Measurements from ENCODE around the gene AGFG2. TPM values are rescaled to one million over a fixed set of nuclear protein-coding genes. Genes with fewer than 3 reads are reported as not detected.
A peak's percentile ranks its signal among the peaks of the same experiment; 100 is the strongest.

AGFG2 gene
- total RNA-seq, 1 donor from 2014 or later, result 6.2 TPM

DNA sequence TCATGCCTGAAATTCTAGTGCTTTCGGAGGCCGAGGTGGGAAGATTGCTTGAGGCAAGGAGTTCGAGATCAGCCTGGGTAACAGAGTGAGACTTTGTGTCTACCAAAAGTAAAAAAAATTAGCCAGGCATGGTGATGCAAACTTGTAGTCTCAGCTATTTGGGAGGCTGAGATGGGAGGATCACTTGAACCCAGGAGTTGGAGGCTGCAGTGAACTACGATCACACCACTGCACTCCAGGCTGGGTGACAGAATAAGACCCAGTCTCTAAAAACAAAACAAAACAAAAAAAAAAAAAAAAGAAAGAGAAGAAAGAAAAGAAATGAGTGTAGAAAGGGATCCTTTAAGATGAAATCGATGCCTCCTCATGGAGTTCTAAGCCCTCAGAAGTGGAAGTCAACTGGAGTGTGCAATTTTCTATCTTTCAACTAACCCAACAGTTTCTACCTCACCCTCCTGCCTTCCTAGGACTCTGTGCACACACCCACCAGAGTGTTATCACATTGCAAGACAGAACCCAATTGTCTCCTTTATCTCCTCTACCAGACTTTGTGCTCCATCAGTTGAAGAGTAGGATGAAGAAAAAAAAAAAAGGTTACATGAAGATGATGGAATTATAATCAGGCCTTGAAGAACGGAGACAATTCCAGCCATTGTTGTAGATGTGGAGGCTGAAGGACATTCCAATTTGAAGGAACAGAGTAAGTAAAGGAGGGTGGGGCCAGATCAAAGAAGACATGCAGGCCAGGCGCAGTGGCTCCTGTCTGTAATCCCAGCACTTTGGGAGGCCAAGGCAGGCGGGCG, 28.4 kb upstream of the AGFG2 start:
- no peak overlapping the region for H3K9ac ChIP-seq (ENCODE audit: low read length)
- Mint-ChIP-seq H3K9me3 (ENCODE audit: unreplicated experiment) (no peaks in the 10 kb centered on the region), H3K4me1 (ENCODE audit: low read depth, unreplicated experiment) (peaks cover 4% of the 10 kb centered on the region), H3K27me3 (ENCODE audit: low read depth, unreplicated experiment) (peaks cover 17% of the 10 kb centered on the region), H3K4me3 (ENCODE audit: unreplicated experiment) (no peak overlapping the region), H3K27ac (ENCODE audit: unreplicated experiment) (no peak overlapping the region), H3K36me3 (ENCODE audit: low read depth, unreplicated experiment) (no peaks in the 10 kb centered on the region)
- DNase-seq (ENCODE audit: low read depth) (no peak), FAIRE-seq (no peak)
- no peak overlapping the region for H3K4me3 ChIP-seq (ENCODE audit: insufficient read depth, low read depth, low read length)
- H4K20me1 ChIP-seq (ENCODE audit: insufficient read depth, low read length), result no peaks in the 10 kb centered on the region
- H2AFZ ChIP-seq (ENCODE audit: low read depth, low read length), result no peak overlapping the region
- H3K27ac ChIP-seq (ENCODE audit: low read depth, low read length), result no peak overlapping the region
- no peaks in the 10 kb centered on the region for H3K36me3 ChIP-seq (ENCODE audit: insufficient read depth, low read length)
- no peaks in the 10 kb centered on the region for H3K9me3 ChIP-seq (ENCODE audit: insufficient read depth, low read depth, low read length)
- peaks cover 9% of the 10 kb centered on the region for H3K4me1 ChIP-seq (ENCODE audit: insufficient read depth, low read length)
- no peak overlapping the region for H3K4me2 ChIP-seq (ENCODE audit: low read length)
- H3K27me3 ChIP-seq (ENCODE audit: insufficient read depth, low read length), result peaks cover 2% of the 10 kb centered on the region
- no peaks in the 10 kb centered on the region for H3K79me2 ChIP-seq (ENCODE audit: insufficient read depth, low read length)
- no peak for TF ChIP-seq EZH2 (IDR thresholded peaks at IDR 0.05; ENCODE audit: insufficient read depth, low read length)
- no peak for TF ChIP-seq CTCF (IDR thresholded peaks at IDR 0.05; ENCODE audit: insufficient read depth, low read depth, low read length)

DNA sequence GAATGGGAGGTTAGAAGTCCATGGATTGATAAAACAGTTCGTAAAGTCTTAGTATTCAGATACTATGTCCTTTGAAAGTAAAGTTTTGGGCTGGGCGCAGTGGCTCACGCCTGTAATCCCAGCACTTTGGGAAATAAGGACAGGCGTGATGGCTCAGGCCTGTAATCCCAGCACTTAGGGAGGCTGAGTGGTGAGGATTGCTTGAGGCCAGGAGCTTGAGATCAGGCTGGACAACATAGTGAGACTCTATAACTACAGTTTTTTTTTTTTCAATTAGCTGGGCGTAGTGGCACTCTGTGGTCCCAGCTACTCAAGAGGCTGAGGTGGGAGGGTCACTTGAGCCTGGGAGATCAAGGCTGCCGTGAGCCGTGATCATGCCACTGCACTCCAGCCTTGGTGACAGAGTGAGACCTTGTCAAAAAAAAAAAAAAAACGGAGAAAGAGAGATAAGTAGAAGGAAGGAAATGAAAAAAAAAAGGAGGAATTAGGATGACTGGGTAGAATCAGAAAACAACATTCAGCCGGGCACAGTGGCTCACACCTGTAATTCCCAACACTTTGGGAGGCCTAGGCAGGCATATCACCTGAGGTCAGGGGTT, 25.7 kb upstream of the AGFG2 start:
- H4K20me1 ChIP-seq (ENCODE audit: insufficient read depth, low read length), result no peaks in the 10 kb centered on the region
- peaks cover 9% of the 10 kb centered on the region for H3K4me1 Mint-ChIP-seq (ENCODE audit: low read depth, unreplicated experiment)
- peaks cover 18% of the 10 kb centered on the region for H3K4me1 ChIP-seq (ENCODE audit: insufficient read depth, low read length)
- DNase-seq (ENCODE audit: low read depth) (no peak), FAIRE-seq (no peak)
- TF ChIP-seq CTCF (IDR thresholded peaks at IDR 0.05; ENCODE audit: insufficient read depth, low read depth, low read length), result no peak
- TF ChIP-seq EZH2 (IDR thresholded peaks at IDR 0.05; ENCODE audit: insufficient read depth, low read length), result no peak
- no peak overlapping the region for H3K27ac Mint-ChIP-seq (ENCODE audit: unreplicated experiment)
- no peak overlapping the region for H3K4me3 Mint-ChIP-seq (ENCODE audit: unreplicated experiment)
- no peaks in the 10 kb centered on the region for H3K9me3 ChIP-seq (ENCODE audit: insufficient read depth, low read depth, low read length)
- H3K36me3 Mint-ChIP-seq (ENCODE audit: low read depth, unreplicated experiment), result no peaks in the 10 kb centered on the region
- H3K27ac ChIP-seq (ENCODE audit: low read depth, low read length), result no peak overlapping the region
- H3K4me2 ChIP-seq (ENCODE audit: low read length), result no peak overlapping the region
- no peak overlapping the region for H3K4me3 ChIP-seq (ENCODE audit: insufficient read depth, low read depth, low read length)
- H3K36me3 ChIP-seq (ENCODE audit: insufficient read depth, low read length), result no peaks in the 10 kb centered on the region
- no peaks in the 10 kb centered on the region for H3K79me2 ChIP-seq (ENCODE audit: insufficient read depth, low read length)
- no peak overlapping the region for H2AFZ ChIP-seq (ENCODE audit: low read depth, low read length)
- H3K9me3 Mint-ChIP-seq (ENCODE audit: unreplicated experiment), result no peaks in the 10 kb centered on the region
- no peak overlapping the region for H3K9ac ChIP-seq (ENCODE audit: low read length)
- H3K27me3 Mint-ChIP-seq (ENCODE audit: low read depth, unreplicated experiment), result peaks cover 13% of the 10 kb centered on the region
- peaks cover 5% of the 10 kb centered on the region for H3K27me3 ChIP-seq (ENCODE audit: insufficient read depth, low read length)

- no peak overlapping the region for H3K4me3 ChIP-seq (ENCODE audit: insufficient read depth, low read depth, low read length)
- no peak overlapping the region for H3K4me3 Mint-ChIP-seq (ENCODE audit: unreplicated experiment)
- peaks cover 7% of the 10 kb centered on the region for H3K27me3 ChIP-seq (ENCODE audit: insufficient read depth, low read length)
- no peak overlapping the region for H2AFZ ChIP-seq (ENCODE audit: low read depth, low read length)
- H3K36me3 ChIP-seq (ENCODE audit: insufficient read depth, low read length), result no peaks in the 10 kb centered on the region
- FAIRE-seq (no peak), DNase-seq (ENCODE audit: low read depth) (peak; percentile 47)
- no peaks in the 10 kb centered on the region for H3K36me3 Mint-ChIP-seq (ENCODE audit: low read depth, unreplicated experiment)
- peaks cover 14% of the 10 kb centered on the region for H3K4me1 ChIP-seq (ENCODE audit: insufficient read depth, low read length)
- H3K27ac Mint-ChIP-seq (ENCODE audit: unreplicated experiment), result no peak overlapping the region
- H3K9me3 Mint-ChIP-seq (ENCODE audit: unreplicated experiment), result no peaks in the 10 kb centered on the region
- H3K4me1 Mint-ChIP-seq (ENCODE audit: low read depth, unreplicated experiment), result peaks cover 9% of the 10 kb centered on the region
- H3K27me3 Mint-ChIP-seq (ENCODE audit: low read depth, unreplicated experiment), result peaks cover 6% of the 10 kb centered on the region
- no peaks in the 10 kb centered on the region for H3K79me2 ChIP-seq (ENCODE audit: insufficient read depth, low read length)
- no peaks in the 10 kb centered on the region for H3K9me3 ChIP-seq (ENCODE audit: insufficient read depth, low read depth, low read length)
- H3K4me2 ChIP-seq (ENCODE audit: low read length), result peak overlapping the region; percentile 15
- H4K20me1 ChIP-seq (ENCODE audit: insufficient read depth, low read length), result no peaks in the 10 kb centered on the region
- no peak overlapping the region for H3K9ac ChIP-seq (ENCODE audit: low read length)
- TF ChIP-seq CTCF (IDR thresholded peaks at IDR 0.05; ENCODE audit: insufficient read depth, low read depth, low read length) (no peak), EZH2 (IDR thresholded peaks at IDR 0.05; ENCODE audit: insufficient read depth, low read length) (no peak)
- H3K27ac ChIP-seq (ENCODE audit: low read depth, low read length), result no peak overlapping the region
Observed at GRCh38 chr7:100515072-100515532, 23.9 kb upstream of the AGFG2 start.
